Measurements from ENCODE around the gene TFAP2A.

TFAP2A gene

DNA sequence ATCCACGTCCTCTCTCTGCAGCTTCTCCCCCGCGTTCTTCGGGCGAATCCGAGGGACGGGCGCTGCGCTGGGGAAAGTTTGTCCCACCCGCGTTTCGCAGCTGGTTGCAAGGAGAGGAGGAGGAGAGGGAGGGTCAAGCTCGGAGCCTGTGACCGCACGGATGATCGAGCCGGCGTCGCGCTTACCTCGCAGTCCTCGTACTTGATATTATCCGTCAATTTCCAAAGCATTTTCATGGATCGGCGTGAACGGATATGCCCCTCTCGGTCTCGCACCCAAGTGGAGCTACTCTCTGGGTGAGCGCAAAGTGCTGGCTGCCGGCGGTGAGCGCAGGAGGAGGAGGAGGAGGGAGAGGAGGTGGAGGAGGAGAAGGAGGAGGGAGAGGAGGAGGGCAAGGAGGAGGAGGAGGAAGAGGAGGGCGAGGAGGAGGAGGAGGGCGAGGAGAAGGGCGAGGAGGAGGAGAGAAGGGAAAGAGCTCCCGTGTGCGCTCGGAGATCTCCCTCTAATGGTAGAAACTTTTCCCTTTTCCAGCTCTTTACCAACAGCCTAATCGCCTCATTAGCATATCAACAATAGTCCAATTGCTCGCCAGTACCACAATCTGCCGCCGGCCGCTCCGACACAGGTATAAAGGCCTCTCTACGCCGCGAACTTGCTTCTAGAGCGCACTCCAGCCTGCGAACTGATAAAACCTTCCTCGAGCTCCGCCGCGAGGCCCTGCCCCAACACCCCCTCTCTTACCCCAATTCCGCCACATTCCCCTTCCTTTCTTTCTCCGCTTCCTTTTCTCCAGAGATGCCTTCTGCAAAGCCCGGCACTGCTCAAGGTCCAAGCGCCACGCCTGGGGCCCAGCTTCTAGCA is at the start of gene TFAP2A:
TFAP2A (minus strand) TSS at position 319 of the 861 bp plus-strand sequence; CDS start at position 236, 83 bp downstream.
- no peak for DNase-seq (ENCODE audit: low read depth)

- no peak for DNase-seq (ENCODE audit: low read depth)
Measured at GRCh38 chr6:10463491-10464481, 48.9 kb upstream of the TFAP2A start.

GRCh38 chr6:10463040-10463439 is 48.2 kb upstream of the TFAP2A start:
- no peak for DNase-seq (ENCODE audit: low read depth)

DNA sequence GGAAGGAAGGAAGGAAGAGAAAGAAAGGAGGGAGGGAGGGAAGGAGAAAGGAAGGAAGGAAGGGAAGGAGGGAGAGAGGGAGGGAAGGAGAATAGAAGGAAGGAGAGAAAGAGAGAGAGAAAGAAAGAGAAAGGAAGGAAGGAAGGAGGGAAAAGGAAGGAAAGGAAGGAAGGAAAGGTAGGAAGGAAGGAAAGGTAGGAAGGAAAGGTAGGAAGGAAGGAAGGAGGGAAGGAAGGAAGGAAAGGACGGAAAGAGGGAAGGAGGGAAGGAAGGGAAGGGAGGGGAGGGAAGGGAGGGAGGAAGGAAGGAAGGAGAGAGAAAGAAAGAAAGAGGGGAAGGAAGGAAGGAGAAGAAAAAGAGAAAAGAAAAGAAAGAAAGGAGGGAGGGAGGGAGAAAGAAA is 47.0 kb upstream of the TFAP2A start:
- no peak for DNase-seq (ENCODE audit: low read depth)

DNA sequence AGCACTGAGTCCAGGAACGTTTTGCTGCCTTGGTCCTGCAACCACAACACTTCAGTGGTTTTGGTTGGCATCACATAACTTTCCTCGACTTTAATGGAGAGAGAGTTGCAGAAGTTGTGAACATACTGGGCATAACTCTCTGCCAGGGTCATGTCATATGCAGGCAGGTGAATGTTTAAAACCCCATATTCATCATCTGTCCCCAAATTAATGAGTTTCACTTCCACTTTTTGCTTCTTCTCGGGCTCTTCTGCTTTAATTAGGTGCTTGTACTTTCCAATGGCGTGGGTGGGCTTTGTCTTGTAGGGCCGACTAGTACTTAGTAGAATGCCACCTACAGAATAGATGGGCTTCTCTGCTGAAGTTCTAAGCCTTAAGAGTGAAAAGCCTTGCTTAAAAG is 45.2 kb upstream of the TFAP2A start:
- DNase-seq (ENCODE audit: low read depth), result no peak

DNA sequence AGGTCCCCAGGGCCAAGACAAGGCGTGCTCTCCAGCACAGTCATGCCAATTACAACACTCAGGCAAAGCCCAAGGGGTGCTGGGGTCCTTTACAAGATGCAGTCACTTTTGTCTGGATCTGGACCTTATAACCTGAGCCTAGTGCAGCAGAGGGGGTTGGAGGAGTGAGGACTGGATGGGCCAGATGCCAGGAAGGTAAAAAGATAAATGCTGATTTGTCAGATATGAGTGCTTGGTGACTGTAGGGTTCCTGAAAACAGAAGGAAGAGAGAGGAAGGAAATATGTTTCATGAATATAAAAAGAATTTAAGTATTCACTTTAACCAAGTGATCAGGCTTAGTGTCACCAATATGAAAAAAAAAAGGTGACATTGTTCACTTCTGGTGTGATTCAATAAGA is 43.4 kb upstream of the TFAP2A start:
- no peak for DNase-seq (ENCODE audit: low read depth)

- DNase-seq (ENCODE audit: low read depth), result no peak
Measured at GRCh38 chr6:10453596-10453995, 38.7 kb upstream of the TFAP2A start.

- DNase-seq (ENCODE audit: low read depth), result no peak
Measured at GRCh38 chr6:10451828-10452509, 37.1 kb upstream of the TFAP2A start.

GRCh38 chr6:10451394-10451793 is 36.5 kb upstream of the TFAP2A start:
- DNase-seq (ENCODE audit: low read depth), result no peak

- no peak for DNase-seq (ENCODE audit: low read depth)
Measured at GRCh38 chr6:10449751-10450150, 34.9 kb upstream of the TFAP2A start.

GRCh38 chr6:10448096-10448495 is 33.2 kb upstream of the TFAP2A start:
- DNase-seq (ENCODE audit: low read depth), result no peak

GRCh38 chr6:10446548-10446947 is 31.7 kb upstream of the TFAP2A start:
- DNase-seq (ENCODE audit: low read depth), result no peak

DNA sequence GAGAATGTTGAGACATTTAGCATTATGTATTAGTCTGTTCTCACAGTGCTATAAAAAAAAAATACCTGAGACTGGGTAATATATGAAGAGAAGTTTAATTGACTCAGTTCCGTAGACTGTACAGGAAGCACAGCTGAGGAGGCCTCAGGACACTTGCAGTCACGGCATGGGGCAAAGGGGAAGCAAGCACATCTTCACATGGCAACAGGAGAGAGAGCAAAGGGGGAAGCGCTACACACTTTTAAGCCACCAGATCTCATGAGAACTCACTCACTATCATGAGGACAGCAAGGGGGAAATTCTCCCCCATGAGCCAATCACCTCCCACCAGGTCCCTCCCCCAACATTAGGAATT is 26.8 kb upstream of the TFAP2A start:
- no peak for DNase-seq (ENCODE audit: low read depth)

GRCh38 chr6:10441004-10441654 is 26.3 kb upstream of the TFAP2A start:
- no peak for DNase-seq (ENCODE audit: low read depth)

GRCh38 chr6:10437891-10438290 is 23.0 kb upstream of the TFAP2A start:
- DNase-seq (ENCODE audit: low read depth), result no peak

DNA sequence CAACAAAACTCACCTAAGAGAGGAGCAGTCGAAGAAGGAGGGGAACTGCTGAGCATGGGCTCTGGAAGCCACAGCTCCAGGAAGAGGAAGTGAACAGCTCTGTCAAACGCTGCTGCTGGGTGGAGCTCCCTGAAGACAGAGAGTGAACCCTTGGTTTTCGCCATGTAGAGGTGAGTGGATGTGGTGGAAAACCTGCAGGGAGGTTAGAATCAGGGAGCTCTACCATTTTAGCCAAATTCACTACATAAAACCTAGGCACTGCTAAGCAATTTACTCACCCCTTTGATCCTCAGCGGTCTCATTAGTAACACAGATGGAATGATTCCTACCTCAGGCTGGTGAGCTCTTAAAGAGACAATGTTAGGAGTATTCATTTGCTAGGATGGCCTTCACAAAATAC is 19.4 kb upstream of the TFAP2A start:
- DNase-seq (ENCODE audit: low read depth), result no peak

DNA sequence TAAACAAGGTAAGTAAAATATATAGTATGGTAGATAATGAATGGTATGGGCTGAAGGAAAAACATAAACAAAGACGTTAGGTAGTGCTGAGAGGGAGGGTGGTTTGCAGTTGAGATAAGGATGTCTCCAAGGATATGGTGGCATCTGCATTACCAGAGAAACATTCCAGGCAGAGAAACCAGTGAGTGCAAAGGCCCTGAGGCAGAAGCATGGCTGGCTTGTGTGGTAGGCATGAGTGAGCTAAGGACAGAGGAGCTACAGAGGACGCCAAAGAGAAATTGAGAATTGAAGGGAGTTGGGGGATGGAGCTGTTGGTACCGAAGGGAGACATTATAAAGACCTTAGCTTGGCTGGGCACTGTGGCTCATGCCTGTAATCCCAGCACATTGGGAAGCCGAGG is 18.4 kb upstream of the TFAP2A start:
- DNase-seq (ENCODE audit: low read depth), result no peak

GRCh38 chr6:10431423-10432164 is 16.7 kb upstream of the TFAP2A start:
- no peak for DNase-seq (ENCODE audit: low read depth)

GRCh38 chr6:10429638-10430427 is 15.0 kb upstream of the TFAP2A start:
- no peak for DNase-seq (ENCODE audit: low read depth)

DNA sequence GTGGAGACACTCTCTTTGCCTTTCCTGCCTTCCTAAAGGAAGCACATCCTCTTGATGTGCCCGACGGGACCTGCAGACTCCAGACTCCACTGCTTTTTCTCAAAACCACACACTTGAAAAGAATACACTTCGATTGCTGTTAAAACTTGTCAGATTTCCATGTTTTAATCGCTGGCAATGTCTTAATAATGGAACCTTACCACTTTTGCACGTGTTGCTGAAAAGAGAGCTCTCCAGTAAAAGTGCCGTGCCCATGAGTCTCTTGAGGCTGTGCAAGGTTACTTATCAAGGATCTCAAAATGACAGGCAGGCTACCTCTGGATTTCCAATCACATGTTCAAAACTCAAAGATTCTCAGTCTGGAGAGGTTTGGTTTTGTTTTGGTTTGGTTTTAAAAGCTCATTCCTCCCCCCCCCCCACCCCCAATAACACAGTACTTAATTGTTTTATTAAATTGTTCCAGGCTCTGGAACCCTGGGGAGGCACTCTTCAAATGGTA is 12.0 kb upstream of the TFAP2A start:
- no peak for DNase-seq (ENCODE audit: low read depth)

Data from stimulated activated CD8-positive, alpha-beta memory T cell treated with anti-CD3 and anti-CD28 coated beads, Interleukin-12 subunit alpha, Interleukin-12 subunit beta, amount 100 ng/mL, for 1 hour (primary cell).